ENCODE data around the gene TALDO1. TPM values are rescaled to one million over a fixed set of nuclear protein-coding genes. Genes with fewer than 3 reads are reported as not detected.

Gene TALDO1
- total RNA-seq, 1 experiment from 2014 or later: 137 TPM

DNA sequence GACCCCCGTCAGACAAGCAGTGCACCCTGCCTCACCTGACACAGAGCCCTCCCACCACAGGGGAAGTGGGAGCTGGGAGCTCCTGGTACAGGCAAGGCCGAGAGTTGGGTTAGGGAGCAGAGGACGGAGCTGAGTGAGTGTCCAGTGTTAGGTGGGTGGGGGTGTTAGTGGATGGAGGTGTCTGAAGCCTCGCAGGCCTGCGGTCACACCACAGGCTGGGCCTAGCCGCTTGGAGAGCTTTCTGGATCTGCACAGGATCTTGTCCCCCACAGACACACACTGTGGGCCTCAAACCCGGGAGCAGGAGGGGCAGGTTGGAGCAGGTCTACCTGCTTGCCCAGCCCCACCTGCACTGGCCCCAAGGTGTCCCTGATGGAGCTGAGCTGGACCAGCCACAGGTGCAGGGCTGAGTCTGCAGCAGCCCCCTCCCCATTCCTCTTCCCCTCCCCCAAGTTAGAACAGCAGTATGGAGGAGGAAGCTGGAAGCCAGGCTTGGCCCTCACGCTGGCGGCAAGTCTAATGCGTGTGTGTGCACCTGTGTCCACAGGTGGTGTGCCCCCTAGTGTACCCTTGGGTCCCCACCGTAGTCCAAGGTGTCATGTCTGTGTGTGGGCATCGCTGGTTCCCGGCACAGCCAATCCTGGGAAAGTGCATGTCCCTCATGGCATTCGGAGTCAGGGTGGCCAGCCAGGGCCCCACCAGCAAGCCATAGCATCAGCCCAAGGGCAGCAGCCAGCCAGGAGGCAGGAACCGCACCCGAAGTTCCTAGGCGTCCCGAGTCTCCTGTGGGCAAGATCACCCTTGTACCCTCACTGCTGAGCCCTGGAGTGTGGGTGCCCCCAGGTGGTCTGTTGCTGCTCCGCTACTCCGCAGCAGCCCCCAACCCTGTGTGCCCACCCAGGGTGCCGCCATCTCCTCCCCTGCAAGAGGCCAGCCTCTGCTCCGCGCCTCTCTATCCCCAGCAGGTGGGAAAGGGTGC is 32.0 kb downstream of the TALDO1 start:
- H3K4me1 Mint-ChIP-seq (ENCODE audit: insufficient read depth, unreplicated experiment): peaks cover 11% of the 10 kb centered on the region
- peak overlapping the region; percentile 36 for H3K4me3 Mint-ChIP-seq (ENCODE audit: unreplicated experiment)
- ChIA-PET CTCF (interaction anchor here (0.7 to 0.8 kb wide), 2 partner anchors 12 to 143 kb away, joined by 3 read pairs; no protein-coding TSS in a partner anchor), POLR2A (interaction anchor here (0.9 to 4.8 kb wide), 3 partner anchors 15 to 84 kb away, joined by 4 to 42 read pairs (median 37); partner anchors contain the start of genes DEAF1, TALDO1 and TMEM80)
- H3K9me3 Mint-ChIP-seq (ENCODE audit: unreplicated experiment): no peaks in the 10 kb centered on the region
- no peak for DNase-seq (ENCODE audit: unreplicated experiment)
- H3K27me3 Mint-ChIP-seq (ENCODE audit: insufficient read depth, unreplicated experiment): no peaks in the 10 kb centered on the region
- H3K27ac Mint-ChIP-seq (ENCODE audit: low read depth, unreplicated experiment): no peak overlapping the region
- H3K36me3 Mint-ChIP-seq (ENCODE audit: insufficient read depth, unreplicated experiment): peaks cover 28% of the 10 kb centered on the region
- intact Hi-C loops (cut with micrococcal nuclease): no loop called here
- TF ChIP-seq, protein P1, sequence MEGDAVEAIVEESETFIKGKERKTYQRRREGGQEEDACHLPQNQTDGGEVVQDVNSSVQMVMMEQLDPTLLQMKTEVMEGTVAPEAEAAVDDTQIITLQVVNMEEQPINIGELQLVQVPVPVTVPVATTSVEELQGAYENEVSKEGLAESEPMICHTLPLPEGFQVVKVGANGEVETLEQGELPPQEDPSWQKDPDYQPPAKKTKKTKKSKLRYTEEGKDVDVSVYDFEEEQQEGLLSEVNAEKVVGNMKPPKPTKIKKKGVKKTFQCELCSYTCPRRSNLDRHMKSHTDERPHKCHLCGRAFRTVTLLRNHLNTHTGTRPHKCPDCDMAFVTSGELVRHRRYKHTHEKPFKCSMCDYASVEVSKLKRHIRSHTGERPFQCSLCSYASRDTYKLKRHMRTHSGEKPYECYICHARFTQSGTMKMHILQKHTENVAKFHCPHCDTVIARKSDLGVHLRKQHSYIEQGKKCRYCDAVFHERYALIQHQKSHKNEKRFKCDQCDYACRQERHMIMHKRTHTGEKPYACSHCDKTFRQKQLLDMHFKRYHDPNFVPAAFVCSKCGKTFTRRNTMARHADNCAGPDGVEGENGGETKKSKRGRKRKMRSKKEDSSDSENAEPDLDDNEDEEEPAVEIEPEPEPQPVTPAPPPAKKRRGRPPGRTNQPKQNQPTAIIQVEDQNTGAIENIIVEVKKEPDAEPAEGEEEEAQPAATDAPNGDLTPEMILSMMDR (IDR thresholded peaks at IDR 0.05; ENCODE audit: unreplicated experiment): no peak
- no TSS peak for BruUV-seq (replicated peaks)

DNA sequence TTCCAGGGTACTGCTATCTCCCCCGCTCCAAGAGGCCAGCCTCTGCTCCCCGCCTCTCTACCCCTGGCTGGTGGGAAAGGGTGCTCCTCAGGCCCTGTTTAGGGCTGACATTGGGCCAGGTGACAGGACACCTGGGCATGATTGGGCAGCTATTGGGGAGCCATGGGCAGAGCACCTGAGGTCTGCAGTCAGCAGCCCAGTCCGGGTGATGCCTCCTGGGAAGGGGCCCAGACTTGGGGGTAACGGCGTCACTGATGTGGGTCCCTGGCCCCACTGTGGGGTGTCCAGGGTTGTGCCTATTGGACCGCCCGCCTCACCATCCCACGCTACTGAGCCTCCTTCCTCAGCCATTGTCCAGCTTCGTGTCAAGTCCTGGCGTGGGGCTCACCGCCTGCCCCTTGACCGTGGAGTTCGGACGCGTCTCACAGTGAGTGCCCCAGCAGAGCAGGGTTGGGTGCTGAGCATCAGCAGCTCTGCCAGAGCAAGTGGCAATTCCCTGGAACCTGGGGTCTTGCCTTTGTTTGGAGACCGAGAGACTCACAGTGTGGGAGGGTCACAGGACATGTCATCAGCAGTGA is 32.8 kb downstream of the TALDO1 start:
- H3K27ac Mint-ChIP-seq (ENCODE audit: low read depth, unreplicated experiment): no peak overlapping the region
- H3K9me3 Mint-ChIP-seq (ENCODE audit: unreplicated experiment): no peaks in the 10 kb centered on the region
- no TSS peak for BruUV-seq (replicated peaks)
- POLR2A ChIA-PET: no interaction called here
- no peak overlapping the region for H3K4me3 Mint-ChIP-seq (ENCODE audit: unreplicated experiment)
- CTCF ChIA-PET: interaction anchor here (0.7 kb wide), 1 partner anchor 142 kb away, joined by 3 read pairs; no protein-coding TSS in a partner anchor
- H3K36me3 Mint-ChIP-seq (ENCODE audit: insufficient read depth, unreplicated experiment): peaks cover 21% of the 10 kb centered on the region
- no peaks in the 10 kb centered on the region for H3K27me3 Mint-ChIP-seq (ENCODE audit: insufficient read depth, unreplicated experiment)
- peaks cover 8% of the 10 kb centered on the region for H3K4me1 Mint-ChIP-seq (ENCODE audit: insufficient read depth, unreplicated experiment)
- DNase-seq (ENCODE audit: unreplicated experiment): no peak
- TF ChIP-seq, protein P1 (IDR thresholded peaks at IDR 0.05; ENCODE audit: unreplicated experiment): no peak
- intact Hi-C loops (cut with micrococcal nuclease): no loop called here

DNA sequence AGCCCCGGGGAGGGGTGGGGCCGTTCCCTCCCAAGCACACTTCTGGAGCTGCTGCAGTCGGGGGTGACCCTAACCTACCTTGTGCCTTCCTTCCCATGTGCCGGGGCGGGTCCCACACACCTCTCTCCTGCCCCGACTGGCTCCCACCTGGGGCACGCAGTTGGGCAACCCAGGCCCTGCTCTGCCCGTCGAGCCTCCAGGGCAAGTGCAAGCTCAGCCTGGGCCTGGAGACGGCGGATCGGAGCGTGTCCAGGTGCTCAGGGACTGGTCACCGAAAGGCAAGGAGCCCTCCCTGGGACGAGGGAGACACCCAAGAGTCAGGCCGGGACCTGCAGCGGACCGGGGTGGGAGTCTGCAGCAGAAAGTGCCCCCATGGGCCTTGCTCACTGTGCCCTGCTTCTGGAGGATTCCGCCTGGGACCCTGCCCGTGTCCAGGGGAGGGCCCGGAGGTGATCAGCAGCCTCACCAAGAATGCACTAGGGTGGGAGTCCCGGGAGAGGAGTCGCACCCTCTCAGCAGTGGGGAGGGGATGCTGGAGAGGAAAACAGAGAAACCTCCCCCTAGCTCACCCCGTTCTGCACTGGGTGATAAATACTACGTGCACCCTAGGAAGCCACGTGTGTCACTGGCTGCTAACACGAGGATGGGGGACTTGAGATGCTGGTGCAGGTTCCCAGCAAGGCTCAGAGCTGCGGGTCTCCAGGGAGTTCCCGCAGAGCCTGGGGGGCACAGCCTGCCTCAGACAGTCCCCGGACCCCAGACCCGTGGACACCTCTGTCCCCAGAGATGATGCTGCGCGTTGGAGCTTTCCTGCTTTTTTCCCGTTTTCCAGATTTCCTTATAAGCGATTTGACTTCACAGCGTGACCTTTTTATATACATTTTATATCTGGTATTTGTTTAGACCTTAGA is 35.3 kb downstream of the TALDO1 start:
- no peak for DNase-seq (ENCODE audit: unreplicated experiment)
- CTCF ChIA-PET: interaction anchor here (0.5 to 1.3 kb wide), 6 partner anchors 10 to 254 kb away, joined by 3 to 5 read pairs (median 3); no protein-coding TSS in a partner anchor
- no peak overlapping the region for H3K27ac Mint-ChIP-seq (ENCODE audit: low read depth, unreplicated experiment)
- no peaks in the 10 kb centered on the region for H3K27me3 Mint-ChIP-seq (ENCODE audit: insufficient read depth, unreplicated experiment)
- POLR2A ChIA-PET: interaction anchor here (1.1 to 2.1 kb wide), 4 partner anchors 13 to 56 kb away, joined by 3 to 9 read pairs (median 6); partner anchors contain the start of gene TALDO1
- intact Hi-C loops (cut with micrococcal nuclease): no loop called here
- no peaks in the 10 kb centered on the region for H3K4me1 Mint-ChIP-seq (ENCODE audit: insufficient read depth, unreplicated experiment)
- TF ChIP-seq, protein P1 (IDR thresholded peaks at IDR 0.05; ENCODE audit: unreplicated experiment): no peak
- BruUV-seq (replicated peaks): no TSS peak
- H3K9me3 Mint-ChIP-seq (ENCODE audit: unreplicated experiment): no peaks in the 10 kb centered on the region
- H3K4me3 Mint-ChIP-seq (ENCODE audit: unreplicated experiment): no peak overlapping the region
- peaks cover 9% of the 10 kb centered on the region for H3K36me3 Mint-ChIP-seq (ENCODE audit: insufficient read depth, unreplicated experiment)

Measured in MCF 10A (cell line).